Esophagus (tissue), 2 donors: ENCODE results near the gene LBP. TPM values are rescaled to one million over a fixed set of nuclear protein-coding genes. Genes with fewer than 3 reads are reported as not detected.
"Not testable (repeated sequence)": the region's sequence is repeated elsewhere in the genome, so short reads cannot be mapped to it uniquely, and the experiment has no call there.

Source experiments
- H3K27ac ChIP-seq, 2 donors: one replicate each; pipeline ENCODE4 v1.5.1; 2013; ENCODE audit warnings: low read depth in 2 of 2, mild to moderate bottlenecking in 2 of 2, inconsistent platforms in 1 of 2, low read length in 1 of 2, moderate library complexity in 1 of 2
- H3K27me3 ChIP-seq, 2 donors: one replicate each; pipeline ENCODE4 v1.6.1; 2013; ENCODE audit warnings: low read length in 2 of 2, control low read depth in 1 of 2, mild to moderate bottlenecking in 1 of 2; ENCODE audit not compliant: insufficient read depth in 2 of 2, control insufficient read depth in 1 of 2
- H3K36me3 ChIP-seq, 2 donors: one replicate each; pipeline ENCODE4 v1.6.1; 2013; ENCODE audit warnings: low read length in 1 of 2; ENCODE audit not compliant: control insufficient read depth in 2 of 2, insufficient read depth in 2 of 2
- H3K4me1 ChIP-seq, 2 donors: one replicate each; pipeline ENCODE4 v1.6.1; 2013; ENCODE audit warnings: low read length in 1 of 2; ENCODE audit not compliant: control insufficient read depth in 2 of 2, insufficient read depth in 2 of 2
- H3K4me3 ChIP-seq, 2 donors: one replicate each; pipeline ENCODE4 v1.5.1; 2013; ENCODE audit warnings: low read length in 2 of 2, mild to moderate bottlenecking in 2 of 2, low read depth in 1 of 2, moderate library complexity in 1 of 2
- H3K9me3 ChIP-seq, 2 donors: one replicate each; pipeline ENCODE4 v1.6.1; 2013; ENCODE audit warnings: mild to moderate bottlenecking in 2 of 2, low read depth in 1 of 2, low read length in 1 of 2, moderate library complexity in 1 of 2; ENCODE audit not compliant: control insufficient read depth in 2 of 2, insufficient read depth in 1 of 2
- WGBS, 2 donors: extraction: QIAGEN DNeasy Blood & Tissue Kit; methylation state at CpG; one replicate each; pipeline ENCODE4 v1.1.7; 2013; 5-methylcytosine and 5-hydroxymethylcytosine counted together
- polyA plus RNA-seq, 2 donors: library from polyadenylated mRNA; stranded (reverse); fragments of 200-250 nt; gene quantifications; one replicate each; pipeline ENCODE4 v1.2.3, GENCODE V29; 2013
- donor health status: healthy with polysubstance abuse.
- donor health status: Bipolar disorder and iron deficiency.

LBP gene
- polyA plus RNA-seq, 2 donors: not detected

DNA sequence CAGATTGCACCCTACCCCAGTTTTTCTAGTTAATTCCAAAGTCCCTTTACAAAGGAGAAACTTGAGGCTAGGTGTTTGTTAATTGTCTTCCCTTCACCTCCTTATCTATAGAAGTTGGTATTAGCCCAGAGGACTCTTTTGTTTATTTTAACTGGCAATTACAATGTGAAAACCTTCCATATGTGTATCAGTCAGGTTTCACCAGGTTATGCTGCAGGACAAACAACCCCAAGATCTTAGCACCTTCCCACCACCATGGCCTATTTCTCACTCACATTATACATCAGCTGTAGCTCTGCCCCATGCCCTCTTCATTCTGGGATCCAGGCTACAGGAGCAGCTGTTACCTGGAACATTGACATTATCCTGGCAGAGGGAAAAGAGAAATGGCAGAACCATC, 57.7 kb downstream of the LBP start:
- Histone ChIP-seq H3K27me3 (no peaks in the 10 kb centered on the region), H3K9me3 (no peaks in the 10 kb centered on the region), H3K4me1 (no peaks in the 10 kb centered on the region), H3K4me3 (no peak overlapping the region), H3K27ac (no peak overlapping the region), H3K36me3 (no peaks in the 10 kb centered on the region)

DNA sequence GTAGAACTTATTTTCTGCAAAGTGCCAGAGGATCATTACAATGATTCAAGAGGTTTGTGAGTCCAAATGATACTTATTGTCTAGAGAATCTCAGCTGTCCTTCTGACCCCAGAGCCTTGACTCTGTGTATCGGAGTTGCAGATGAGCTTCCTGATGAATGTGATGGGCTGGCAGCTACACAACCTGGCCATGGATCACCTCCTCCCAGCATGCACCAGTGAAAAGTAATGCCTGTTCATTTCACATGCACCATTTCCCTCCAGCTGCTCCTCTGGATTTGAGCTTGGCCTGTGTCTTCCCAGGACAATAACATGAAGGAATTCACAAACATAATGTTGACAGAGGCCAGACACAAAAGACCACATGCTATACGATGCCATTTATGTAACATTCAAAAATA, 58.9 kb downstream of the LBP start:
- no peaks in the 10 kb centered on the region for H3K9me3 ChIP-seq
- H3K36me3 ChIP-seq: no peaks in the 10 kb centered on the region
- H3K4me1 ChIP-seq: no peaks in the 10 kb centered on the region
- H3K27ac ChIP-seq: no peak overlapping the region
- H3K4me3 ChIP-seq: no peak overlapping the region
- H3K27me3 ChIP-seq: no peaks in the 10 kb centered on the region
- WGBS, 2 donors: 63 to 77% methylated on average over 2 of the region's 2 CpGs

DNA sequence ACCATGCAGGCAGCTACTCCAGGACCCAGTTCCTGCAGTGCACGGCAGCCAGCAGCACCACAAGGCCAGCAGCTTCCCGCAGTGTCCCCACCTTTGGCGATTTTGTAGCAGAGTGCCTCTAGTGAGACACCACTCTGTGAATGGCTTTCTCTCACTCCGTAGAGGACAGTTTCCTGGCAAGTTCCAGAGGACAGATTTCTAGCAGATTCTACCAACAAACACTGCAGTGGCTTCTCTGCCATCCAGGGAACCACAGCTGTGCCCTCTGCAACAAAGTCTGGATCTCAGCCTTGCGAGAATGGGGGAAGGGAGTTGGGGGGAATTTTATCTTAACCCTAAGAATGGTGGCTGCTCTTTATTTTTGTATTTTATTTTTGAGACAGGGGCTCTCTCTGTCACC, 60.2 kb downstream of the LBP start:
- Histone ChIP-seq H3K4me3 (no peak overlapping the region), H3K36me3 (no peaks in the 10 kb centered on the region), H3K27me3 (no peaks in the 10 kb centered on the region), H3K9me3 (no peaks in the 10 kb centered on the region), H3K27ac (no peak overlapping the region), H3K4me1 (no peaks in the 10 kb centered on the region)
- 88 to 93% methylated on average over 5 of the region's 5 CpGs for WGBS, 2 donors

DNA sequence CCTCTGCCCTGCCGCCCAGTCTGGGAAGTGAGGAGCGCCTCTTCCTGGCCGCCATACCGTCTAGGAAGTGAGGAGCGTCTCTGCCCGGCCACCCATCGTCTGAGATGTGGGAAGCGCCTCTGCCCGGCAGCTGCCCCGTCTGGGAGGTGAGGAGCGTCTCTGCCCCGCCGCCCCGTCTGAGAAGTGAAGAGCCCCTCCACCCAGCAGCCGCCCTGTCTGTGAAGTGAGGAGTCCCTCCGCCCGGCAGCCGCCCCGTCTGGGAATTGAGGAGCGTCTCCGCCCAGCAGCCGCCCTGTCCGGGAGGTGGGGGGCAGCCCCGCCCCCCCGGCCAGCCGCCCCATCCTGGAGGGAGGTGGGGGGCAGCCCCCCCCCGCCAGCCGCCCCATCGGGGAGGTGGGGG, 61.0 kb downstream of the LBP start:
- WGBS, 2 donors: 94 to 96% methylated on average over 21 to 29 of the region's 29 CpGs
- no peak overlapping the region for H3K27ac ChIP-seq

DNA sequence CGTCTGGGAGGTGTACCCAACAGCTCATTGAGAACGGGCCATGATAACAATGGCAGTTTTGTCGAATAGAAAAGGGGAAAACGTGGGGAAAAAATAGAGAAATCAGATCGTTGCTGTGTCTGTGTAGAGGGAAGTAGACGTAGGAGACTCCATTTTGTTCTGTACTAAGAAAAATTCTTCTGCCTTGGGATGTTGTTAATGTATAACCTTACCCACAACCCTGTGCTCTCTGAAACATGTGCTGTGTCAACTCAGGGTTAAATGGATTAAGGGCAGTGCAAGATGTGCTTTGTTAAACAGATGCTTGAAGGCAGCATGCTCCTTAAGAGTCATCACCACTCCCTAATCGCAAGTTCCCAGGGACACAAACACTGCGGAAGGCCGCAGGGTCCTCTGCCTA, 61.5 kb downstream of the LBP start:
- not testable (repeated sequence) for H3K4me3 ChIP-seq
- WGBS, 2 donors: 69 to 88% methylated on average over 6 to 9 of the region's 9 CpGs

More for the DNA sequence above, 61.0 kb downstream of the LBP start:
- H3K4me1 ChIP-seq: no peaks in the 10 kb centered on the region
- no peaks in the 10 kb centered on the region for H3K9me3 ChIP-seq
- H3K27me3 ChIP-seq: no peaks in the 10 kb centered on the region
- H3K4me3 ChIP-seq: no peak overlapping the region
- H3K36me3 ChIP-seq: no peaks in the 10 kb centered on the region

DNA sequence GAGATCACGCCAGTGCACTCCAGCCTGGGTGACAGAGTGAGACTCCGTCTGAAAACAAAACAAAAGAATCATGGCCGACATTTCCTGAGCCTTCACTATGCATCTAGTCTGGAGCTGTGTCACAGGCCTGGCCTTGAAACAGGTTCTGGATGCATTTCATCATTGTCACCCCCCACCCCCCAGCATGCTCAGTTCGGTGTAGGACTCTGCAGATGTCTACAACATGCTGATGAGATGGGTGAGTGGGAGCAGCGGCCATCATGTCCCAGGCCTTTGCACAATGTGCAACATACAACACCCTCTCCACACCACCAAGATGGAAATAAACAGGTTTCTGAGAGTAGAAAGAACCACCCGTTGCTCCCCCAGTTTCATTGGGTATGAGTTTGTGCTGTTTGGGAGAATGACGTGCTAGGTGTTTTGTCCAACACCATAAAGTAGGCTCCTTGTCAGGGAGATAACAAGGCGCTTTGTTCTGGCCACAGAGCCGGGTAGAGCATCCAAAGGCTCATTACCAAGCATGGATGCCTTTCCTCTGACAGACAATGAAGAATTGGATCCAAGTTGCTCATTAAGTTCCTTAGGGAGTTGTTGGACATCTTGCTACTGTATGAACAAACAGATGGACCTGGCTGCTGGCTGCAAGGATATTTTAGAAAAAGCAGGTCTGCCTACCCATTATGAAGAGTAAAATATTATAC, 66.7 kb downstream of the LBP start:
- Histone ChIP-seq H3K27me3 (no peaks in the 10 kb centered on the region), H3K9me3 (no peaks in the 10 kb centered on the region), H3K27ac (no peak overlapping the region), H3K36me3 (peaks cover 0 to 5% of the 10 kb centered on the region in 2 donors), H3K4me3 (no peak overlapping the region), H3K4me1 (no peaks in the 10 kb centered on the region)
- 87 to 92% methylated on average over 9 of the region's 9 CpGs for WGBS, 2 donors

More for the DNA sequence above, 61.5 kb downstream of the LBP start:
- H3K27ac ChIP-seq, H3K9me3 ChIP-seq, H3K4me1 ChIP-seq, H3K36me3 ChIP-seq, H3K27me3 ChIP-seq: not testable (repeated sequence)

DNA sequence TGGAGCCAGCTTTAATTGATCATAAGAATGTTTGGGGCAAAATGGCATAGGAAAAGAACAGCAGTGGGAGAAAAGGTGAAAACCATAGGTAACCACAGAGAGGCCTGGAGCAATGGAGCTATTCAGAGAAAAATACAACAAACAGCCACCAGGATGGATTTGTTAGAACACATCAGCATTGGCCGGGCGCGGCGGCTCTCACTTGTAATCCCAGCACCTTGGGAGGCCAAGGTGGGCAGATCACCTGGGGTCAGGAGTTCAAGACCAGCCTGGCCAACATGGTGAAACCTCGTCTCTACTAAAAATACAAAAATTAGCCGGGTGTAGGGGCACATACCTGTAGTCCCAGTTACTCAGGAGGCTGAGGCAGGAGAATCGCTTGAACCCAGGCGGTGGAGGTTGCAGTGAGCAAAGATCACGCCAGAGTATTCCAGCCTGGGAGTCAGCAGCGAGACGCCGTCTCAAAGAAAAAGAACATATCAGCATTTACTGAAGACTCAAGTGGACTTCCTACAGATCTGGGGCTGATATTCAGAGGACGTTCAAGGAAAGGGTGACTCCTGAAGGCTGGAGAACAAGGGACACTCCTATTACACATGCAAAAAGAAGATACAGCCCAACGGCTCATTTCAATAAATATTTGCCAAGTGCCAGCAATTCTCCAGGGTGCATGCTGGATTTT, 68.6 kb downstream of the LBP start:
- Histone ChIP-seq H3K4me3 (no peak overlapping the region), H3K27ac (no peak overlapping the region), H3K9me3 (no peaks in the 10 kb centered on the region), H3K4me1 (no peaks in the 10 kb centered on the region), H3K36me3 (peaks cover 6 to 17% of the 10 kb centered on the region in 2 donors), H3K27me3 (no peaks in the 10 kb centered on the region)
- WGBS, 2 donors: 92 to 94% methylated on average over 14 of the region's 14 CpGs

DNA sequence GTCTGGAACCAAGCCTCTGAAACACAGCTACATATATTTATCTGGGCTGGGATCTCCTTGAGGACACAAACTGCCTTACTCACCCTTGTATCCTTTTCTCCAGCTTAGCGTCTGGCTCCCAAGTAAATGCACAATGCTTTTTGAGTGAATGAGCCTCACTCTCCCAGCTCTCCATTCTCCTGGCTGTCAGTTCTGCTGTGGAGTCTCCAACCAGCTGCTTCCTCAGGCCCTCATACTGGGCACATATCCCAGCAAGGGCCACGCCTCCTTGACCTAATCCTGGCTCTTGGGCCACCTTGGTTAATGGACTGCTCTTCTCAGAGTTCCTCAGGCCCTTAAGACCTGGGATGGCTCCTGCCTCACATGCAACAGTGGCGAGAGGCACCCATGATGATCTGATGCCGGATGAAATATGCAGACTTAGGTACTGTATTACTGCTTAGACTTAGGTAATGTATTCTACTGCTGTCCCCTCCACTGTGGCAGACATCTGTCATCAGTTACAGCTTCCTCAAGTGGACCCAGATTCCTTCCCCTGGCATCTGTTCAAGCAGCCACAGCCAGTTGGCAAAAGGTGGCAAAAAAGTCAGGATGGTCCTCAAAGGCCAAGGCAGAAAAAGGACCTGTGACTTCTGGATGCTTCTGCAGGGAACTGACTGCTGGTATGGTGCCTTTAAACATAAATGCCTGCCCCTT, 72.4 kb downstream of the LBP start:
- 73 to 76% methylated on average over 4 of the region's 4 CpGs for WGBS, 2 donors
- Histone ChIP-seq H3K4me1 (no peaks in the 10 kb centered on the region), H3K9me3 (no peaks in the 10 kb centered on the region), H3K36me3 (peaks cover 30 to 38% of the 10 kb centered on the region in 2 donors), H3K27me3 (no peaks in the 10 kb centered on the region), H3K27ac (no peak overlapping the region), H3K4me3 (no peak overlapping the region)

DNA sequence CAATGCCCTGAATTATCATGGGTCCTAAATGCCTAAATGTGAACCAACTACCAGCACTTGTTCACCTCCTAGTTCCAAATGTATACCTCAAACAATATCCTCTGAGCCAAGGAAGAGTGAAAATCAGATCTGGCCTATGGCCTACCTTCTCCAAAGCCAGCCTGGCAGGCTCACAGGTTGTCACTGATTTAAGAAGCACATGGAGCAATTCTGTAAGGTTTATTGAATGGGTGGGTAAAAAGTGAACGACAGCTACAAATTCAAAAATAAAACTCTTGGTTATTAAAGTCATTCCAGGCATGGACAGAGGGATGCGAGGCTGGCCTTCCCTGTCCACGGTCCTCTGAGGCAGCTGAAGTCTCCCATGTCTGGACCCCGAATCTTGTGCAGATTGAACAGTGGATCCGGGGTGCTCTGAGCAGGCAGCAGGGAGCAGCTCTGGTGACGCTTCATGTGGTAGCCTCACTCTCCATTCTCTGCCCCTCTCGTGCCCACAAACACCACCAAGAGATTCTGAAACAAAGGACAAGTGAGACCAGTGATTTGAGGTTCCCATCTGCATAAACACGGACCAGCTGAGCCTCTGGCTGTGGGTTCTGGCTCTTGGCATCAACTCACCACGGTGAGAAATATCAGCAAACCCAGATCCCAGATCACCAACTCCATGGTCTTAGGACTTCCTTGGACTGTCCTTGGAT, 74.3 kb downstream of the LBP start:
- H3K36me3 ChIP-seq: peaks cover 44 to 51% of the 10 kb centered on the region in 2 donors
- no peaks in the 10 kb centered on the region for H3K9me3 ChIP-seq
- H3K27me3 ChIP-seq: no peaks in the 10 kb centered on the region
- 93% methylated on average over 9 of the region's 9 CpGs for WGBS, 2 donors
- H3K4me3 ChIP-seq: no peak overlapping the region
- no peak overlapping the region for H3K27ac ChIP-seq
- no peaks in the 10 kb centered on the region for H3K4me1 ChIP-seq
